Thyroid gland (tissue), 4 donors: ENCODE results near the gene IL3RA. TPM values are rescaled to one million over a fixed set of nuclear protein-coding genes. Genes with fewer than 3 reads are reported as not detected.
A peak's percentile ranks its signal among the peaks of the same experiment; 100 is the strongest.
"Not testable (repeated sequence)": the region's sequence is repeated elsewhere in the genome, so short reads cannot be mapped to it uniquely, and the experiment has no call there.

Source experiments
- DNase-seq, 2 donors: peaks; one replicate each; pipeline ENCODE4 v3.0.0-alpha.2; 2019
- H3K27ac ChIP-seq, 3 donors: fragments of 200-600 bp; sonication (generic); 1 replicate in 2 of 3; 2 replicates in 1 of 3; pipeline ENCODE4 v1.5.1; 2016 to 2019; ENCODE audit warnings: mild to moderate bottlenecking in 1 of 3, moderate library complexity in 1 of 3
- H3K27me3 ChIP-seq: fragments of 200-600 bp; sonication (generic); one replicate; pipeline ENCODE4 v1.5.1; 2019
- H3K36me3 ChIP-seq, 2 donors: fragments of 200-600 bp; sonication (generic); one replicate each; pipeline ENCODE4 v1.5.1; 2016 to 2019
- H3K4me1 ChIP-seq, 2 donors: fragments of 200-600 bp; sonication (generic); one replicate each; pipeline ENCODE4 v1.5.1; 2017 to 2019
- H3K4me3 ChIP-seq, 3 donors: fragments of 200-600 bp; sonication (generic); replicated peaks in 1 of 3; 1 replicate in 2 of 3; 2 replicates in 1 of 3; pipeline ENCODE4 v1.5.1; 2016; ENCODE audit warnings: mild to moderate bottlenecking in 1 of 3
- H3K9me3 ChIP-seq: fragments of 200-600 bp; sonication (generic); one replicate; pipeline ENCODE4 v1.5.1; 2017
- POLR2A ChIP-seq, 2 donors: fragments of 450-650 bp; IDR thresholded peaks; one replicate each; pipeline ENCODE4 v1.6.1; 2017; ENCODE audit warnings: antibody characterized with exemption in 2 of 2, mild to moderate bottlenecking in 2 of 2, moderate library complexity in 1 of 2
- WGBS, 2 donors: methylation state at CpG; one replicate each; pipeline ENCODE4 v1.1.5; 2017; 5-methylcytosine and 5-hydroxymethylcytosine counted together
- intact Hi-C: fragments of 100-400 bp; cut with DNase I; formaldehyde crosslinking; loops from one replicate; pipeline ENCODE4 v1.15.1; 2023
- total RNA-seq, 4 donors: library from RNA; depleted of rRNA; stranded (reverse); fragments of >200 nt; gene quantifications; one replicate each; pipeline ENCODE4 v1.2.3, GENCODE V29; 2016
- TF ChIP-seq, protein P1 (sequence below), 6 experiments: fragments of 200-600 bp in 3 of 6; fragments of 450-650 bp in 3 of 6; sonication (generic) in 3 of 6; IDR thresholded peaks; one replicate each; pipeline ENCODE4 v1.5.1; 2016 to 2019; ENCODE audit warnings: antibody characterized with exemption in 6 of 6, mild to moderate bottlenecking in 2 of 6, inconsistent platforms in 1 of 6, moderate library complexity in 1 of 6

Gene IL3RA
- total RNA-seq, 4 donors from 2014 or later: 0.89 to 4.5 (median 3.3) TPM

GRCh38 chrX:1323315-1323714 lies 13.3 kb upstream of the IL3RA start:
- Histone ChIP-seq H3K27me3 (no peaks in the 10 kb centered on the region), H3K9me3 (no peaks in the 10 kb centered on the region), H3K27ac (no peak overlapping the region), H3K4me1 (no peaks in the 10 kb centered on the region), H3K36me3 (no peaks in the 10 kb centered on the region), H3K4me3 (no peak overlapping the region)
- no peak for TF ChIP-seq POLR2A (IDR thresholded peaks at IDR 0.05)
- TF ChIP-seq, protein P1, sequence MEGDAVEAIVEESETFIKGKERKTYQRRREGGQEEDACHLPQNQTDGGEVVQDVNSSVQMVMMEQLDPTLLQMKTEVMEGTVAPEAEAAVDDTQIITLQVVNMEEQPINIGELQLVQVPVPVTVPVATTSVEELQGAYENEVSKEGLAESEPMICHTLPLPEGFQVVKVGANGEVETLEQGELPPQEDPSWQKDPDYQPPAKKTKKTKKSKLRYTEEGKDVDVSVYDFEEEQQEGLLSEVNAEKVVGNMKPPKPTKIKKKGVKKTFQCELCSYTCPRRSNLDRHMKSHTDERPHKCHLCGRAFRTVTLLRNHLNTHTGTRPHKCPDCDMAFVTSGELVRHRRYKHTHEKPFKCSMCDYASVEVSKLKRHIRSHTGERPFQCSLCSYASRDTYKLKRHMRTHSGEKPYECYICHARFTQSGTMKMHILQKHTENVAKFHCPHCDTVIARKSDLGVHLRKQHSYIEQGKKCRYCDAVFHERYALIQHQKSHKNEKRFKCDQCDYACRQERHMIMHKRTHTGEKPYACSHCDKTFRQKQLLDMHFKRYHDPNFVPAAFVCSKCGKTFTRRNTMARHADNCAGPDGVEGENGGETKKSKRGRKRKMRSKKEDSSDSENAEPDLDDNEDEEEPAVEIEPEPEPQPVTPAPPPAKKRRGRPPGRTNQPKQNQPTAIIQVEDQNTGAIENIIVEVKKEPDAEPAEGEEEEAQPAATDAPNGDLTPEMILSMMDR (IDR thresholded peaks at IDR 0.05): peak in 2 of 6 experiments; percentile 16 to 29
- 12 to 13% methylated on average over 8 to 9 of the region's 10 CpGs for WGBS, 2 donors
- DNase-seq: peak in 1 of 2 donors; percentile 25
- intact Hi-C loops: no loop called here

- WGBS, 2 donors: 58 to 62% methylated on average over 20 of the region's 20 CpGs
- TF ChIP-seq, protein P1 (IDR thresholded peaks at IDR 0.05): no peak
- TF ChIP-seq POLR2A (IDR thresholded peaks at IDR 0.05): no peak
- H3K27me3 ChIP-seq: no peaks in the 10 kb centered on the region
Observed at GRCh38 chrX:1325515-1326116, 11.0 kb upstream of the IL3RA start.

GRCh38 chrX:1327651-1328304 lies 8.8 kb upstream of the IL3RA start:
- H3K27me3 ChIP-seq: no peaks in the 10 kb centered on the region
- no peaks in the 10 kb centered on the region for H3K36me3 ChIP-seq

More at GRCh38 chrX:1325515-1326116, 11.0 kb upstream of the IL3RA start:
- no peak for DNase-seq
- Histone ChIP-seq H3K4me1 (no peaks in the 10 kb centered on the region), H3K27ac (no peak overlapping the region), H3K9me3 (no peaks in the 10 kb centered on the region), H3K4me3 (no peak overlapping the region), H3K36me3 (no peaks in the 10 kb centered on the region)
- intact Hi-C loops: no loop called here

GRCh38 chrX:1330605-1331004 lies 6.0 kb upstream of the IL3RA start:
- no peak for DNase-seq
- Histone ChIP-seq H3K4me1 (no peaks in the 10 kb centered on the region), H3K9me3 (no peaks in the 10 kb centered on the region), H3K36me3 (no peaks in the 10 kb centered on the region), H3K27ac (no peak overlapping the region), H3K27me3 (no peaks in the 10 kb centered on the region), H3K4me3 (no peak overlapping the region)
- WGBS, 2 donors: 76 to 82% methylated on average over 12 of the region's 12 CpGs
- TF ChIP-seq POLR2A (IDR thresholded peaks at IDR 0.05): no peak
- TF ChIP-seq, protein P1 (IDR thresholded peaks at IDR 0.05): no peak
- intact Hi-C loops: no loop called here

More at GRCh38 chrX:1327651-1328304, 8.8 kb upstream of the IL3RA start:
- DNase-seq: no peak
- TF ChIP-seq POLR2A (IDR thresholded peaks at IDR 0.05): no peak
- TF ChIP-seq, protein P1 (IDR thresholded peaks at IDR 0.05): no peak
- Histone ChIP-seq H3K4me3 (no peak overlapping the region), H3K27ac (no peak overlapping the region), H3K9me3 (no peaks in the 10 kb centered on the region), H3K4me1 (no peaks in the 10 kb centered on the region)
- WGBS, 2 donors: 44 to 63% methylated on average over 15 to 18 of the region's 18 CpGs
- intact Hi-C loops: no loop called here

DNA sequence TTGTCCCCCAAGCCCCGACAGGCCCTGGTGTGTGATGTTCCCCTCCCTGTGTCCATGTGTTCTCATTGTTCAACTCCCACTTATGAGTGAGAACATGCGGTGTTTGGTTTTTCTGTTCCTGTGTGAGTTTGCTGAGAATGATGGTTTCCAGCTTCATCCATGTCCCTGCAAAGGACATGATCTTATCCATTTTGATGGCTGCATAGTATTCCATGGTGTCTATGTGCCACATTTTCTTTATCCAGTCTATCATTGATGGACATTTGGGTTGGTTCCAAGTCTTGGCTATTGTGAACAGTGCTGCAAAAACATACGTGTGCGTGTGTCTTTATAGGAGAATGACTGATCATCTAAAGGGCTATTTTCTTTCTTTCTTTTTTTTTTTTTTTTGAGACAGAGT lies 4.2 kb upstream of the IL3RA start:
- H3K27me3 ChIP-seq, H3K9me3 ChIP-seq, H3K36me3 ChIP-seq, H3K27ac ChIP-seq, DNase-seq, H3K4me3 ChIP-seq, intact Hi-C loops, H3K4me1 ChIP-seq: not testable (repeated sequence)
- WGBS, 2 donors: 68 to 80% methylated on average over 4 of the region's 4 CpGs
